HG02970 (cell line): ENCODE results near the gene MYH14.
"Not testable (repeated sequence)": the region's sequence is repeated elsewhere in the genome, so short reads cannot be mapped to it uniquely, and the experiment has no call there.

Experiments
- ATAC-seq: cut with Tn5 transposase; IDR thresholded peaks from one replicate; pipeline ENCODE4 v1.9.1; 2021; ENCODE audit warnings: mild to moderate bottlenecking, moderate library complexity, moderate number of reproducible peaks; ENCODE audit not compliant: unreplicated experiment, low FRiP score

MYH14 gene

GRCh38 chr19:50328873-50329145 is 125.4 kb downstream of the MYH14 start:
- peak; percentile 19 for ATAC-seq

- ATAC-seq = peak; percentile 45
Observed at GRCh38 chr19:50329146-50329925, 125.9 kb downstream of the MYH14 start, which contains the start of gene KCNC3. TSS of gene KCNC3 (minus strand) at chr19:50329377. CDS start at chr19:50329082, 295 bp downstream.

- not testable (repeated sequence) for ATAC-seq
Observed at GRCh38 chr19:50329926-50330294, 126.5 kb downstream of the MYH14 start.

GRCh38 chr19:50330365-50331078 is 127.1 kb downstream of the MYH14 start:
- no peak for ATAC-seq

- no peak for ATAC-seq
Observed at GRCh38 chr19:50331221-50331993, 128.0 kb downstream of the MYH14 start.

GRCh38 chr19:50331994-50332243 is 128.5 kb downstream of the MYH14 start:
- no peak for ATAC-seq

GRCh38 chr19:50332244-50333038 is 129.0 kb downstream of the MYH14 start:
- no peak for ATAC-seq

- ATAC-seq = peak; percentile 35
Observed at GRCh38 chr19:50333235-50333736, 129.9 kb downstream of the MYH14 start.

GRCh38 chr19:50333737-50334617 is 130.6 kb downstream of the MYH14 start:
- peak; percentile 35 for ATAC-seq

- ATAC-seq = no peak
Observed at GRCh38 chr19:50334741-50335421, 131.5 kb downstream of the MYH14 start.

- not testable (repeated sequence) for ATAC-seq
Observed at GRCh38 chr19:50337031-50337430, 133.6 kb downstream of the MYH14 start.

- no peak for ATAC-seq
Observed at GRCh38 chr19:50340331-50340730, 136.9 kb downstream of the MYH14 start.

- no peak for ATAC-seq
Observed at GRCh38 chr19:50341091-50341564, 137.7 kb downstream of the MYH14 start.

GRCh38 chr19:50344661-50345318 is 141.4 kb downstream of the MYH14 start:
- ATAC-seq = no peak

- ATAC-seq = not testable (repeated sequence)
Observed at GRCh38 chr19:50347089-50347581, 143.7 kb downstream of the MYH14 start.

GRCh38 chr19:50349277-50350057 is 146.0 kb downstream of the MYH14 start:
- ATAC-seq = no peak

- ATAC-seq = no peak
Observed at GRCh38 chr19:50352242-50352641, 148.8 kb downstream of the MYH14 start.
